ENCODE results near the gene TCF12.

DNA sequence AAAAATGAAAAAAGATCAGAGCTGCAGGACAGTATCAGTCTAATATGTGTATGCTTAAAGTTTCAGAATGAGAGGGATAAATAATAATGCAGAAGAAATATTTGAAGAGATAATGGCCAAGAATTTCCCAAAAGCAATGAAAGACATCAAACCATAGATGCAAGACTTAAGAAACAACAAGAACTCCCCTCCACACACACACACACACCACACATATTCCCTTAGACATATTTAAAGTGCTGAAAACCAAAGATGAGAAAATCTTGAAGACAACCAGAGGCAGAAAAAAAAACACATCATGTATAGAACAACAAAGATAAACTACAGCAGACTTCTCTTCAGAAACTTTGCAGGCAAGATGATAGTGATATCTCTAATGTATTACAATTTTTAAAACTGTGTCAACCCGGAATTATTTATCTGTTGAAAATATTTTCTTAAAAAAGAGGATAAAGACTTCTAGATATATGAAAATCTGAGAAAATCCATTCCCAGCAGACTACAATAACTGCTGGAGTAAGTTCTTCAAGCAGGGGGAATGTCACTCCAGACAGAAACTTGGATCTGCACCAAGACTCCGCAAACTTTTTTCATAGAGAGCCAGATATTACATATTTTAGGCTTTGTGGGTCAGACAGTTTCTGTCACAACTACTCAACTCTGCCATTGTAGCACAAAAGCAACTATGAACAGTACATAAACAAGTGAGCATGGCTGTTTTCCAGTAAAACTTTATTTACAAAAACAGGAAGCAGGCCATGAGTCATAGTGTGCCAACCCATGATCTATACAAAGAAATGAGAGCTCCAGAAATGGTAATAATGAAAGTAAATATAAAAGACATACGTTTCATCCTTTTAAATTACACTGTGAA lies 234.5 kb downstream of the TCF12 start:
- TF ChIP-seq KDM1A (IDR thresholded peaks at IDR 0.05; ENCODE audit: borderline replicate concordance, low read length) = no peak
- no peak for TF ChIP-seq HDAC6 (IDR thresholded peaks at IDR 0.05; ENCODE audit: low read depth, low read length)
- TF ChIP-seq, protein P1, sequence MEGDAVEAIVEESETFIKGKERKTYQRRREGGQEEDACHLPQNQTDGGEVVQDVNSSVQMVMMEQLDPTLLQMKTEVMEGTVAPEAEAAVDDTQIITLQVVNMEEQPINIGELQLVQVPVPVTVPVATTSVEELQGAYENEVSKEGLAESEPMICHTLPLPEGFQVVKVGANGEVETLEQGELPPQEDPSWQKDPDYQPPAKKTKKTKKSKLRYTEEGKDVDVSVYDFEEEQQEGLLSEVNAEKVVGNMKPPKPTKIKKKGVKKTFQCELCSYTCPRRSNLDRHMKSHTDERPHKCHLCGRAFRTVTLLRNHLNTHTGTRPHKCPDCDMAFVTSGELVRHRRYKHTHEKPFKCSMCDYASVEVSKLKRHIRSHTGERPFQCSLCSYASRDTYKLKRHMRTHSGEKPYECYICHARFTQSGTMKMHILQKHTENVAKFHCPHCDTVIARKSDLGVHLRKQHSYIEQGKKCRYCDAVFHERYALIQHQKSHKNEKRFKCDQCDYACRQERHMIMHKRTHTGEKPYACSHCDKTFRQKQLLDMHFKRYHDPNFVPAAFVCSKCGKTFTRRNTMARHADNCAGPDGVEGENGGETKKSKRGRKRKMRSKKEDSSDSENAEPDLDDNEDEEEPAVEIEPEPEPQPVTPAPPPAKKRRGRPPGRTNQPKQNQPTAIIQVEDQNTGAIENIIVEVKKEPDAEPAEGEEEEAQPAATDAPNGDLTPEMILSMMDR (IDR thresholded peaks at IDR 0.05; ENCODE audit: control extremely low read depth in 1 of 3, insufficient read depth in 1 of 3, low read depth in 1 of 3, low read length in 3 of 3) = no peak
- TF ChIP-seq RXRA (IDR thresholded peaks at IDR 0.05; ENCODE audit: insufficient read depth, low read depth, low read length) = no peak
- no peak for TF ChIP-seq SP2 (IDR thresholded peaks at IDR 0.05; ENCODE audit: low read length)
- TF ChIP-seq EP300 (IDR thresholded peaks at IDR 0.05; ENCODE audit: borderline replicate concordance in 1 of 2, low read depth in 2 of 2, low read length in 2 of 2) = no peak
- TF ChIP-seq RBBP5 (IDR thresholded peaks at IDR 0.05; ENCODE audit: borderline replicate concordance, low read depth, low read length) = no peak
- no peak for TF ChIP-seq RNF2 (IDR thresholded peaks at IDR 0.05; ENCODE audit: borderline replicate concordance, low read depth, low read length, missing control alignments, poor library complexity, severe bottlenecking)
- TF ChIP-seq, protein P2, sequence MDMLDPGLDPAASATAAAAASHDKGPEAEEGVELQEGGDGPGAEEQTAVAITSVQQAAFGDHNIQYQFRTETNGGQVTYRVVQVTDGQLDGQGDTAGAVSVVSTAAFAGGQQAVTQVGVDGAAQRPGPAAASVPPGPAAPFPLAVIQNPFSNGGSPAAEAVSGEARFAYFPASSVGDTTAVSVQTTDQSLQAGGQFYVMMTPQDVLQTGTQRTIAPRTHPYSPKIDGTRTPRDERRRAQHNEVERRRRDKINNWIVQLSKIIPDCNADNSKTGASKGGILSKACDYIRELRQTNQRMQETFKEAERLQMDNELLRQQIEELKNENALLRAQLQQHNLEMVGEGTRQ (IDR thresholded peaks at IDR 0.05; ENCODE audit: low read length) = no peak
